ENCODE results near the gene SPATS1. TPM values are rescaled to one million over a fixed set of nuclear protein-coding genes. Genes with fewer than 3 reads are reported as not detected.

The SPATS1 gene
- total and polyA plus RNA-seq, 2 of the 13 experiments (the other 11 are each of a cell fraction or from before 2014, with no cell fraction given), result not detected

DNA sequence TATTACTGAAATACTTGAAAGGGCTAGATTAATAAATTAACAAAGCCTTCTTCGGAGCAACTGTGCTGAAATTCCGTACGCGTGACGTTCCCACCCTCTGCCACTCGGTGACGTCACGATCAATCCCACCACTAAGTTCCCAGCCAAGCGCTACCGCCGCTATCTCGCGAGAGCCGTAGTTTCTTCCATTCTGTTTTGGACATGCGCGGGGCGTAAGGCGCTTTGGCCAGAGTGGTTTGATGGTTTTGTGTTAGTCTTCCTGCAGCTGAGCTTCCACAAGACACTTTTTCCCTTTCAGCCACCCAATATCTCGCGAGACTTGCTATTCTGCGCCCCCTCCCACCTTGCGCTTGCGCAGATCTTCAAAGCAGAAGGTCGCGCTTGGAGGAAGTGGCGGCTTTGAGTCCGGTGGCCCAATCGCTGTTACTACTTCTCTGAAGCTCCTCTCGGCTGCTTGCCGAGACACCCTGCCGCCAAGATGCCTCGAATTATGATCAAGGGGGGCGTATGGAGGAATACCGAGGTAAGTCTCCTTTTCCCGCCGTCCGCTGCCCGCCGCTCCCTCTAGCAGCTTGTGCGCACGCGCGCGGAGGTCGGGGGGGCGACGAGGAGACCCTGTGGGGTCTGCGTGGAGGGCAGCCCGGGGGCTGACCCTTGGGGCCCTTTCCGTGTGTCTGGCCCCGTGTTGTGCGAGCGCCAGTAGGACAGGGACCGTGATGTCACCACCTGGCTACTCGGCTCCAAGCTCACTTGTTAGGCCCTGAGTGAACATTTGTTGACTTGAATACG lies 45.1 kb downstream of the SPATS1 start, which contains the start of gene CDC5L (continued):
- TF ChIP-seq, protein P1, sequence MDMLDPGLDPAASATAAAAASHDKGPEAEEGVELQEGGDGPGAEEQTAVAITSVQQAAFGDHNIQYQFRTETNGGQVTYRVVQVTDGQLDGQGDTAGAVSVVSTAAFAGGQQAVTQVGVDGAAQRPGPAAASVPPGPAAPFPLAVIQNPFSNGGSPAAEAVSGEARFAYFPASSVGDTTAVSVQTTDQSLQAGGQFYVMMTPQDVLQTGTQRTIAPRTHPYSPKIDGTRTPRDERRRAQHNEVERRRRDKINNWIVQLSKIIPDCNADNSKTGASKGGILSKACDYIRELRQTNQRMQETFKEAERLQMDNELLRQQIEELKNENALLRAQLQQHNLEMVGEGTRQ (IDR thresholded peaks at IDR 0.05; ENCODE audit: low read depth, low read length), result no peak
- TF ChIP-seq, protein P1 (CRISPR knock-in tag; IDR thresholded peaks at IDR 0.05; ENCODE audit: borderline replicate concordance), result peak; percentile 15; the same call in 1 of the 2 replicates
- TF ChIP-seq ZNF468 (CRISPR knock-in tag; IDR thresholded peaks at IDR 0.05) (peak; percentile 83; the same call in 1 of the 2 replicates), RAD51 (IDR thresholded peaks at IDR 0.05; ENCODE audit: borderline replicate concordance) (no peak), ZNF558 (CRISPR knock-in tag; IDR thresholded peaks at IDR 0.05; ENCODE audit: borderline replicate concordance) (no peak), HDAC2 (CRISPR knock-in tag; IDR thresholded peaks at IDR 0.05) (peak; percentile 82), SCMH1 (CRISPR knock-in tag; IDR thresholded peaks at IDR 0.05; ENCODE audit: borderline replicate concordance) (no peak), GATAD2A (CRISPR knock-in tag; IDR thresholded peaks at IDR 0.05) (peak; percentile 79), RXRA (CRISPR knock-in tag; IDR thresholded peaks at IDR 0.05) (peak; percentile 65; the same call in 1 of the 2 replicates), MEF2D (CRISPR knock-in tag; IDR thresholded peaks at IDR 0.05) (peak; percentile 87), ZNF207 (IDR thresholded peaks at IDR 0.05; ENCODE audit: borderline replicate concordance) (no peak), ZNF766 (CRISPR knock-in tag; IDR thresholded peaks at IDR 0.05; ENCODE audit: borderline replicate concordance) (peak; percentile 86; the same call in 1 of the 2 replicates), MEIS1 (CRISPR knock-in tag; IDR thresholded peaks at IDR 0.05; ENCODE audit: borderline replicate concordance) (no peak; the same call in 1 of the 2 replicates), HOXA9 (CRISPR knock-in tag; IDR thresholded peaks at IDR 0.05; ENCODE audit: borderline replicate concordance) (peak; percentile 65; the same call in 1 of the 2 replicates), ISX (CRISPR knock-in tag; conservative IDR thresholded peaks at IDR 0.05) (no peak), ZNF446 (CRISPR knock-in tag; IDR thresholded peaks at IDR 0.05) (peak; percentile 90), SATB2 (CRISPR knock-in tag; IDR thresholded peaks at IDR 0.05) (no peak), EHMT2 (IDR thresholded peaks at IDR 0.05; ENCODE audit: borderline replicate concordance, low read depth, low read length) (no peak; the same call in 1 of the 2 replicates)
- TF ChIP-seq, protein P2, sequence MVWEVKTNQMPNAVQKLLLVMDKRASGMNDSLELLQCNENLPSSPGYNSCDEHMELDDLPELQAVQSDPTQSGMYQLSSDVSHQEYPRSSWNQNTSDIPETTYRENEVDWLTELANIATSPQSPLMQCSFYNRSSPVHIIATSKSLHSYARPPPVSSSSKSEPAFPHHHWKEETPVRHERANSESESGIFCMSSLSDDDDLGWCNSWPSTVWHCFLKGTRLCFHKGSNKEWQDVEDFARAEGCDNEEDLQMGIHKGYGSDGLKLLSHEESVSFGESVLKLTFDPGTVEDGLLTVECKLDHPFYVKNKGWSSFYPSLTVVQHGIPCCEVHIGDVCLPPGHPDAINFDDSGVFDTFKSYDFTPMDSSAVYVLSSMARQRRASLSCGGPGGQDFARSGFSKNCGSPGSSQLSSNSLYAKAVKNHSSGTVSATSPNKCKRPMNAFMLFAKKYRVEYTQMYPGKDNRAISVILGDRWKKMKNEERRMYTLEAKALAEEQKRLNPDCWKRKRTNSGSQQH (CRISPR knock-in tag; IDR thresholded peaks at IDR 0.05; ENCODE audit: low read depth), result 0 out of 2 replicates have a peak, but pooled peaks have one; percentile 20
- TF ChIP-seq, protein P3, sequence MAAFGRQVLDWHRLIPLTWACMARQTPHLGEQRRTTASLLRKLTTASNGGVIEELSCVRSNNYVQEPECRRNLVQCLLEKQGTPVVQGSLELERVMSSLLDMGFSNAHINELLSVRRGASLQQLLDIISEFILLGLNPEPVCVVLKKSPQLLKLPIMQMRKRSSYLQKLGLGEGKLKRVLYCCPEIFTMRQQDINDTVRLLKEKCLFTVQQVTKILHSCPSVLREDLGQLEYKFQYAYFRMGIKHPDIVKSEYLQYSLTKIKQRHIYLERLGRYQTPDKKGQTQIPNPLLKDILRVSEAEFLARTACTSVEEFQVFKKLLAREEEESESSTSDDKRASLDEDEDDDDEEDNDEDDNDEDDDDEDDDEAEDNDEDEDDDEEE (CRISPR knock-in tag; IDR thresholded peaks at IDR 0.05), result no peak; the same call in 1 of the 2 replicates
- TF ChIP-seq, protein P4, sequence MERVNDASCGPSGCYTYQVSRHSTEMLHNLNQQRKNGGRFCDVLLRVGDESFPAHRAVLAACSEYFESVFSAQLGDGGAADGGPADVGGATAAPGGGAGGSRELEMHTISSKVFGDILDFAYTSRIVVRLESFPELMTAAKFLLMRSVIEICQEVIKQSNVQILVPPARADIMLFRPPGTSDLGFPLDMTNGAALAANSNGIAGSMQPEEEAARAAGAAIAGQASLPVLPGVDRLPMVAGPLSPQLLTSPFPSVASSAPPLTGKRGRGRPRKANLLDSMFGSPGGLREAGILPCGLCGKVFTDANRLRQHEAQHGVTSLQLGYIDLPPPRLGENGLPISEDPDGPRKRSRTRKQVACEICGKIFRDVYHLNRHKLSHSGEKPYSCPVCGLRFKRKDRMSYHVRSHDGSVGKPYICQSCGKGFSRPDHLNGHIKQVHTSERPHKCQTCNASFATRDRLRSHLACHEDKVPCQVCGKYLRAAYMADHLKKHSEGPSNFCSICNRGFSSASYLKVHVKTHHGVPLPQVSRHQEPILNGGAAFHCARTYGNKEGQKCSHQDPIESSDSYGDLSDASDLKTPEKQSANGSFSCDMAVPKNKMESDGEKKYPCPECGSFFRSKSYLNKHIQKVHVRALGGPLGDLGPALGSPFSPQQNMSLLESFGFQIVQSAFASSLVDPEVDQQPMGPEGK (CRISPR knock-in tag; IDR thresholded peaks at IDR 0.05), result peak; percentile 91
- TF ChIP-seq, protein P5, sequence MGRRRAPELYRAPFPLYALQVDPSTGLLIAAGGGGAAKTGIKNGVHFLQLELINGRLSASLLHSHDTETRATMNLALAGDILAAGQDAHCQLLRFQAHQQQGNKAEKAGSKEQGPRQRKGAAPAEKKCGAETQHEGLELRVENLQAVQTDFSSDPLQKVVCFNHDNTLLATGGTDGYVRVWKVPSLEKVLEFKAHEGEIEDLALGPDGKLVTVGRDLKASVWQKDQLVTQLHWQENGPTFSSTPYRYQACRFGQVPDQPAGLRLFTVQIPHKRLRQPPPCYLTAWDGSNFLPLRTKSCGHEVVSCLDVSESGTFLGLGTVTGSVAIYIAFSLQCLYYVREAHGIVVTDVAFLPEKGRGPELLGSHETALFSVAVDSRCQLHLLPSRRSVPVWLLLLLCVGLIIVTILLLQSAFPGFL (CRISPR knock-in tag; IDR thresholded peaks at IDR 0.05), result no peak

Measured in HepG2 (cell line).